Measurements from ENCODE around the gene TLCD3A. TPM values are rescaled to one million over a fixed set of nuclear protein-coding genes. Genes with fewer than 3 reads are reported as not detected.

Gene TLCD3A
- total and polyA plus RNA-seq, 9 of the 15 experiments (the other 6 are each of a cell fraction or from before 2014, with no cell fraction given), result 1.3 to 13.5 (median 7.3) TPM

DNA sequence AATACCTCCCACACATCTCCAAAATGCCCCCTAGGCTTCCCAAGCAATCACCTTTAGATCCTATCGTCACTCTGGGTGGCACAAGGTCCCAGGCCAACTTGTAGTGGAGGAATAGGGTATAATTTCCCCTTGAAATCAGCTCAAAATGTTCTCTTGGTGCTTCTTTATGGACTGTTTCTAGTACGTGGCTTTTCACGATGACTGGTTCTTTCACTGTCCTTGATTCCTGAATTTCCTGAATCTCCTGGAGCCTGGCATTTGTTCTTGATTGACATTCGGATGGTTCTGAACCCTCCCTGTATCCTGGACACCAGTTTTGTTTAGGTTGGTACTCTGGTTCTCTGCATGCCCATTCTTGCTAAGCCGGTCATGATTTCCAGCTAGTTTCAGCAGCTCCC lies 10.9 kb upstream of the TLCD3A start (continued):
- TF ChIP-seq, protein P1, sequence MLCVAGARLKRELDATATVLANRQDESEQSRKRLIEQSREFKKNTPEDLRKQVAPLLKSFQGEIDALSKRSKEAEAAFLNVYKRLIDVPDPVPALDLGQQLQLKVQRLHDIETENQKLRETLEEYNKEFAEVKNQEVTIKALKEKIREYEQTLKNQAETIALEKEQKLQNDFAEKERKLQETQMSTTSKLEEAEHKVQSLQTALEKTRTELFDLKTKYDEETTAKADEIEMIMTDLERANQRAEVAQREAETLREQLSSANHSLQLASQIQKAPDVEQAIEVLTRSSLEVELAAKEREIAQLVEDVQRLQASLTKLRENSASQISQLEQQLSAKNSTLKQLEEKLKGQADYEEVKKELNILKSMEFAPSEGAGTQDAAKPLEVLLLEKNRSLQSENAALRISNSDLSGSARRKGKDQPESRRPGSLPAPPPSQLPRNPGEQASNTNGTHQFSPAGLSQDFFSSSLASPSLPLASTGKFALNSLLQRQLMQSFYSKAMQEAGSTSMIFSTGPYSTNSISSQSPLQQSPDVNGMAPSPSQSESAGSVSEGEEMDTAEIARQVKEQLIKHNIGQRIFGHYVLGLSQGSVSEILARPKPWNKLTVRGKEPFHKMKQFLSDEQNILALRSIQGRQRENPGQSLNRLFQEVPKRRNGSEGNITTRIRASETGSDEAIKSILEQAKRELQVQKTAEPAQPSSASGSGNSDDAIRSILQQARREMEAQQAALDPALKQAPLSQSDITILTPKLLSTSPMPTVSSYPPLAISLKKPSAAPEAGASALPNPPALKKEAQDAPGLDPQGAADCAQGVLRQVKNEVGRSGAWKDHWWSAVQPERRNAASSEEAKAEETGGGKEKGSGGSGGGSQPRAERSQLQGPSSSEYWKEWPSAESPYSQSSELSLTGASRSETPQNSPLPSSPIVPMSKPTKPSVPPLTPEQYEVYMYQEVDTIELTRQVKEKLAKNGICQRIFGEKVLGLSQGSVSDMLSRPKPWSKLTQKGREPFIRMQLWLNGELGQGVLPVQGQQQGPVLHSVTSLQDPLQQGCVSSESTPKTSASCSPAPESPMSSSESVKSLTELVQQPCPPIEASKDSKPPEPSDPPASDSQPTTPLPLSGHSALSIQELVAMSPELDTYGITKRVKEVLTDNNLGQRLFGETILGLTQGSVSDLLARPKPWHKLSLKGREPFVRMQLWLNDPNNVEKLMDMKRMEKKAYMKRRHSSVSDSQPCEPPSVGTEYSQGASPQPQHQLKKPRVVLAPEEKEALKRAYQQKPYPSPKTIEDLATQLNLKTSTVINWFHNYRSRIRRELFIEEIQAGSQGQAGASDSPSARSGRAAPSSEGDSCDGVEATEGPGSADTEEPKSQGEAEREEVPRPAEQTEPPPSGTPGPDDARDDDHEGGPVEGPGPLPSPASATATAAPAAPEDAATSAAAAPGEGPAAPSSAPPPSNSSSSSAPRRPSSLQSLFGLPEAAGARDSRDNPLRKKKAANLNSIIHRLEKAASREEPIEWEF (CRISPR knock-in tag; IDR thresholded peaks at IDR 0.05), result no peak
- no peak for TF ChIP-seq PHF21A (IDR thresholded peaks at IDR 0.05; ENCODE audit: borderline replicate concordance, low read depth)
- TF ChIP-seq KDM5B (IDR thresholded peaks at IDR 0.05; ENCODE audit: insufficient replicate concordance, low read depth, low read length), result no peak
- TF ChIP-seq, protein P2, sequence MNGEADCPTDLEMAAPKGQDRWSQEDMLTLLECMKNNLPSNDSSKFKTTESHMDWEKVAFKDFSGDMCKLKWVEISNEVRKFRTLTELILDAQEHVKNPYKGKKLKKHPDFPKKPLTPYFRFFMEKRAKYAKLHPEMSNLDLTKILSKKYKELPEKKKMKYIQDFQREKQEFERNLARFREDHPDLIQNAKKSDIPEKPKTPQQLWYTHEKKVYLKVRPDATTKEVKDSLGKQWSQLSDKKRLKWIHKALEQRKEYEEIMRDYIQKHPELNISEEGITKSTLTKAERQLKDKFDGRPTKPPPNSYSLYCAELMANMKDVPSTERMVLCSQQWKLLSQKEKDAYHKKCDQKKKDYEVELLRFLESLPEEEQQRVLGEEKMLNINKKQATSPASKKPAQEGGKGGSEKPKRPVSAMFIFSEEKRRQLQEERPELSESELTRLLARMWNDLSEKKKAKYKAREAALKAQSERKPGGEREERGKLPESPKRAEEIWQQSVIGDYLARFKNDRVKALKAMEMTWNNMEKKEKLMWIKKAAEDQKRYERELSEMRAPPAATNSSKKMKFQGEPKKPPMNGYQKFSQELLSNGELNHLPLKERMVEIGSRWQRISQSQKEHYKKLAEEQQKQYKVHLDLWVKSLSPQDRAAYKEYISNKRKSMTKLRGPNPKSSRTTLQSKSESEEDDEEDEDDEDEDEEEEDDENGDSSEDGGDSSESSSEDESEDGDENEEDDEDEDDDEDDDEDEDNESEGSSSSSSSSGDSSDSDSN (IDR thresholded peaks at IDR 0.05; ENCODE audit: borderline replicate concordance in 1 of 2, low read depth in 2 of 2, low read length in 2 of 2), result no peak
- no peak for TF ChIP-seq ZNF830 (CRISPR knock-in tag; IDR thresholded peaks at IDR 0.05)
- TF ChIP-seq ZFX (CRISPR knock-in tag; IDR thresholded peaks at IDR 0.05), result no peak

All from K562 (cell line).